ENCODE measurements around the gene GXYLT2.

- TF ChIP-seq, protein P1, sequence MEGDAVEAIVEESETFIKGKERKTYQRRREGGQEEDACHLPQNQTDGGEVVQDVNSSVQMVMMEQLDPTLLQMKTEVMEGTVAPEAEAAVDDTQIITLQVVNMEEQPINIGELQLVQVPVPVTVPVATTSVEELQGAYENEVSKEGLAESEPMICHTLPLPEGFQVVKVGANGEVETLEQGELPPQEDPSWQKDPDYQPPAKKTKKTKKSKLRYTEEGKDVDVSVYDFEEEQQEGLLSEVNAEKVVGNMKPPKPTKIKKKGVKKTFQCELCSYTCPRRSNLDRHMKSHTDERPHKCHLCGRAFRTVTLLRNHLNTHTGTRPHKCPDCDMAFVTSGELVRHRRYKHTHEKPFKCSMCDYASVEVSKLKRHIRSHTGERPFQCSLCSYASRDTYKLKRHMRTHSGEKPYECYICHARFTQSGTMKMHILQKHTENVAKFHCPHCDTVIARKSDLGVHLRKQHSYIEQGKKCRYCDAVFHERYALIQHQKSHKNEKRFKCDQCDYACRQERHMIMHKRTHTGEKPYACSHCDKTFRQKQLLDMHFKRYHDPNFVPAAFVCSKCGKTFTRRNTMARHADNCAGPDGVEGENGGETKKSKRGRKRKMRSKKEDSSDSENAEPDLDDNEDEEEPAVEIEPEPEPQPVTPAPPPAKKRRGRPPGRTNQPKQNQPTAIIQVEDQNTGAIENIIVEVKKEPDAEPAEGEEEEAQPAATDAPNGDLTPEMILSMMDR (IDR thresholded peaks at IDR 0.05) = no peak
- TF ChIP-seq POLR2A (IDR thresholded peaks at IDR 0.05) = no peak
Measured at GRCh38 chr3:73018298-73018697, 130.5 kb downstream of the GXYLT2 start.

Data from lower leg skin (tissue), 3 donors.